DND-41 (cell line): Measurements from ENCODE around the gene OR51B4.
"Not testable (repeated sequence)": the region's sequence is repeated elsewhere in the genome, so short reads cannot be mapped to it uniquely, and the experiment has no call there.

Source experiments
- ATAC-seq: fragments of 200-7000 bp; cut with Tn5 transposase; 3 replicates; pipeline ENCODE4 v1.9.1; 2021; ENCODE audit warnings: low read depth; ENCODE audit not compliant: insufficient read depth
- DNase-seq: peaks from one replicate; pipeline ENCODE4 v3.0.0-alpha.2; 2020
- H2AFZ ChIP-seq: 2 replicates; pipeline ENCODE4 v1.6.0; 2012; ENCODE audit warnings: low read depth, low read length
- H3K27ac ChIP-seq: 2 replicates; pipeline ENCODE4 v1.5.1; 2012; ENCODE audit warnings: low read length, inconsistent platforms
- H3K27me3 ChIP-seq: fragments of 200-600 bp; sonication (generic); 2 replicates; pipeline ENCODE4 v1.6.0; 2012; ENCODE audit warnings: low read length, mild to moderate bottlenecking, inconsistent platforms; ENCODE audit not compliant: insufficient read depth, poor library complexity
- H3K36me3 ChIP-seq: 2 replicates; pipeline ENCODE4 v1.5.1; 2012; ENCODE audit warnings: low read length, inconsistent platforms; ENCODE audit not compliant: insufficient read depth
- H3K4me1 ChIP-seq: 2 replicates; pipeline ENCODE4 v1.5.1; 2012; ENCODE audit warnings: mild to moderate bottlenecking, low read length; ENCODE audit not compliant: insufficient read depth
- H3K4me2 ChIP-seq: 2 replicates; pipeline ENCODE4 v1.6.0; 2012; ENCODE audit warnings: mild to moderate bottlenecking, moderate library complexity, low read length, inconsistent platforms; ENCODE audit not compliant: insufficient read depth
- H3K4me3 ChIP-seq, 2 experiments: fragments of 200-600 bp in 1 of 2; shearing (Covaris generic) in 1 of 2; 2 replicates each; pipeline ENCODE4 v1.5.1; 2012 to 2016; ENCODE audit warnings: inconsistent platforms in 2 of 2, low read length in 2 of 2, mild to moderate bottlenecking in 2 of 2, low read depth in 1 of 2, moderate library complexity in 1 of 2
- H3K79me2 ChIP-seq: 2 replicates; pipeline ENCODE4 v1.6.0; 2012; ENCODE audit warnings: low read length, inconsistent platforms; ENCODE audit not compliant: insufficient read depth
- H3K9ac ChIP-seq: 2 replicates; pipeline ENCODE4 v1.6.0; 2012; ENCODE audit warnings: low read depth, mild to moderate bottlenecking, inconsistent platforms, low read length, moderate library complexity
- H3K9me3 ChIP-seq: 2 replicates; pipeline ENCODE4 v1.5.1; 2012; ENCODE audit warnings: low read length, moderate library complexity, mild to moderate bottlenecking, inconsistent platforms; ENCODE audit not compliant: insufficient read depth, severe bottlenecking
- H4K20me1 ChIP-seq: 2 replicates; pipeline ENCODE4 v1.6.0; 2012; ENCODE audit warnings: low read length; ENCODE audit not compliant: insufficient read depth
- CTCF ChIP-seq: IDR thresholded peaks from 2 replicates; pipeline ENCODE4 v1.5.1; 2012; ENCODE audit warnings: borderline replicate concordance, low read length, moderate library complexity, mild to moderate bottlenecking; ENCODE audit not compliant: poor library complexity, severe bottlenecking; ENCODE audit errors: extremely low read depth
- EZH2 ChIP-seq: IDR thresholded peaks from 3 replicates; pipeline ENCODE4 v1.6.1; 2012; ENCODE audit warnings: borderline replicate concordance, low read depth, mild to moderate bottlenecking, moderate library complexity, low read length, inconsistent platforms; ENCODE audit not compliant: severe bottlenecking

The OR51B4 gene

GRCh38 chr11:5345831-5346230 is 44.1 kb upstream of the OR51B4 start:
- Histone ChIP-seq H3K27ac (no peak overlapping the region), H3K27me3 (no peaks in the 10 kb centered on the region), H3K4me3 (no peak overlapping the region), H3K4me1 (no peaks in the 10 kb centered on the region), H3K9ac (no peak overlapping the region), H3K36me3 (no peaks in the 10 kb centered on the region), H3K9me3 (no peaks in the 10 kb centered on the region), H2AFZ (no peak overlapping the region), H3K79me2 (no peaks in the 10 kb centered on the region), H4K20me1 (no peaks in the 10 kb centered on the region), H3K4me2 (no peak overlapping the region)
- DNase-seq: no peak
- TF ChIP-seq EZH2 (no peak), CTCF (no peak)
- ATAC-seq: no peak

- no peaks in the 10 kb centered on the region for H3K4me1 ChIP-seq
- DNase-seq (no peak), ATAC-seq (no peak)
- H3K4me3 ChIP-seq: no peak within 1 kb of the TSS
- H2AFZ ChIP-seq: no peak within 1 kb of the TSS
- no peaks in the 10 kb centered on the region for H3K79me2 ChIP-seq
- no peak within 1 kb of the TSS for H3K4me2 ChIP-seq
- no peaks in the 10 kb centered on the region for H3K9me3 ChIP-seq
- H4K20me1 ChIP-seq: no peaks in the 10 kb centered on the region
- H3K9ac ChIP-seq: no peak within 1 kb of the TSS
- no peaks in the 10 kb centered on the region for H3K27me3 ChIP-seq
- TF ChIP-seq EZH2 (no peak), CTCF (no peak)
- no peaks in the 10 kb centered on the region for H3K36me3 ChIP-seq
- no peak within 1 kb of the TSS for H3K27ac ChIP-seq
Observed at GRCh38 chr11:5343474-5344335, 42.0 kb upstream of the OR51B4 start, which contains the start of gene OR51B5. Gene OR51B5, minus strand, starts transcription at chr11:5343524. Its CDS starts 0 bp downstream, at chr11:5343524.

- ATAC-seq (no peak), DNase-seq (no peak)
- Histone ChIP-seq H4K20me1 (no peaks in the 10 kb centered on the region), H3K4me1 (no peaks in the 10 kb centered on the region), H3K4me3 (no peak overlapping the region), H3K27ac (no peak overlapping the region), H3K27me3 (no peaks in the 10 kb centered on the region), H3K9me3 (no peaks in the 10 kb centered on the region), H3K36me3 (no peaks in the 10 kb centered on the region), H3K4me2 (no peak overlapping the region), H2AFZ (no peak overlapping the region), H3K79me2 (no peaks in the 10 kb centered on the region), H3K9ac (no peak overlapping the region)
- TF ChIP-seq CTCF (no peak), EZH2 (no peak)
Observed at GRCh38 chr11:5339771-5340322, 38.1 kb upstream of the OR51B4 start.

GRCh38 chr11:5337253-5337652 is 35.5 kb upstream of the OR51B4 start:
- not testable (repeated sequence) for H3K36me3 ChIP-seq, H3K4me3 ChIP-seq, H4K20me1 ChIP-seq, H3K4me1 ChIP-seq, H2AFZ ChIP-seq, H3K79me2 ChIP-seq, H3K27ac ChIP-seq, H3K4me2 ChIP-seq, ATAC-seq, H3K9ac ChIP-seq, H3K27me3 ChIP-seq, DNase-seq, H3K9me3 ChIP-seq
